Gastrocnemius medialis (tissue), 4 donors: Measurements from ENCODE around the gene ESF1. TPM values are rescaled to one million over a fixed set of nuclear protein-coding genes. Genes with fewer than 3 reads are reported as not detected.

ENCODE experiments used
- ATAC-seq, 2 donors: fragments of 150-250 bp; one replicate each; pipeline ENCODE4 v1.9.1; 2016
- DNase-seq, 2 donors: peaks; one replicate each; pipeline ENCODE4 v3.0.0-alpha.2; 2019
- H3K27ac ChIP-seq, 4 donors: fragments of 200-600 bp; sonication (generic); 1 replicate in 1 of 4; 2 replicates in 3 of 4; pipeline ENCODE4 v1.5.1; 2016 to 2018; ENCODE audit warnings: mild to moderate bottlenecking in 2 of 4, moderate library complexity in 1 of 4
- H3K27me3 ChIP-seq, 3 donors: fragments of 200-600 bp; sonication (generic) in 2 of 3; 1 replicate in 1 of 3; 2 replicates in 2 of 3; pipeline versions ENCODE4 v1.5.1 to v1.6.0; 2016 to 2019; ENCODE audit warnings: mild to moderate bottlenecking in 1 of 3, moderate library complexity in 1 of 3
- H3K36me3 ChIP-seq, 2 donors: fragments of 200-600 bp; sonication (generic) in 1 of 2; one replicate each; pipeline ENCODE4 v1.5.1; 2017 to 2018
- H3K4me1 ChIP-seq, 2 donors: fragments of 200-600 bp; sonication (generic) in 1 of 2; one replicate each; pipeline ENCODE4 v1.5.1; 2016 to 2017; ENCODE audit warnings: mild to moderate bottlenecking in 2 of 2
- H3K4me3 ChIP-seq, 4 donors: fragments of 200-600 bp; sonication (generic) in 3 of 4; 1 replicate in 1 of 4; 2 replicates in 3 of 4; pipeline ENCODE4 v1.5.1; 2016 to 2019; ENCODE audit warnings: mild to moderate bottlenecking in 2 of 4
- H3K9me3 ChIP-seq, 3 donors: fragments of 200-600 bp; sonication (generic) in 2 of 3; 1 replicate in 1 of 3; 2 replicates in 2 of 3; pipeline ENCODE4 v1.5.1; 2016 to 2019
- CTCF ChIP-seq, 5 experiments: fragments of 450-650 bp in 3 of 5; fragments of 200-600 bp in 2 of 5; sonication (generic) in 2 of 5; IDR thresholded peaks in 4 of 5; conservative IDR thresholded peaks in 1 of 5; 1 replicate in 4 of 5; 2 replicates in 1 of 5; pipeline ENCODE4 v1.5.1; 2016 to 2019; ENCODE audit warnings: antibody characterized with exemption in 5 of 5, mild to moderate bottlenecking in 3 of 5, moderate library complexity in 3 of 5
- POLR2A ChIP-seq, 2 donors: fragments of 450-650 bp; IDR thresholded peaks; one replicate each; pipeline ENCODE4 v1.6.1; 2017; ENCODE audit warnings: antibody characterized with exemption in 2 of 2, mild to moderate bottlenecking in 2 of 2, moderate library complexity in 2 of 2
- in situ Hi-C, 4 donors: fragments of 200-750 bp; cut with MboI; loops; one replicate each; pipeline versions ENCODE4 v1.15.0 to v1.8.0; 2017; ENCODE audit warnings: low sequenced_read_pairs in 4 of 4
- intact Hi-C: fragments of 100-400 bp; cut with DNase I; formaldehyde crosslinking; loops from one replicate; pipeline ENCODE4 v1.15.1; 2023; ENCODE audit warnings: low total_unique reads
- total RNA-seq, 4 donors: library from RNA; depleted of rRNA; stranded (reverse); fragments of >200 nt; gene quantifications; one replicate each; pipeline versions ENCODE4 v1.1.0 to v1.2.3, GENCODE V29; 2016

Gene ESF1
- total RNA-seq, 4 donors from 2014 or later: 8.6 to 12.2 (median 10.8) TPM

GRCh38 chr20:13681248-13682125 lies 103.2 kb downstream of the ESF1 start:
- intact Hi-C loops: no loop called here
- in situ Hi-C loops: no loop called here
- H3K9me3 ChIP-seq: no peaks in the 10 kb centered on the region
- TF ChIP-seq CTCF (IDR thresholded peaks at IDR 0.05 in 4 of 5, conservative IDR thresholded peaks at IDR 0.05 in 1 of 5) (no peak), POLR2A (IDR thresholded peaks at IDR 0.05) (no peak)
- H3K4me1 ChIP-seq: no peaks in the 10 kb centered on the region
- ATAC-seq: no peak
- DNase-seq: no peak
- no peaks in the 10 kb centered on the region for H3K36me3 ChIP-seq
- H3K4me3 ChIP-seq: no peak overlapping the region
- H3K27me3 ChIP-seq: no peaks in the 10 kb centered on the region
- no peak overlapping the region for H3K27ac ChIP-seq

GRCh38 chr20:13678944-13679343 lies 105.8 kb downstream of the ESF1 start:
- Histone ChIP-seq H3K4me3 (no peak overlapping the region), H3K4me1 (no peaks in the 10 kb centered on the region), H3K27ac (no peak overlapping the region), H3K27me3 (no peaks in the 10 kb centered on the region), H3K9me3 (no peaks in the 10 kb centered on the region), H3K36me3 (no peaks in the 10 kb centered on the region)
- no peak for ATAC-seq
- intact Hi-C loops (loop anchor here (10.0 kb wide), 1 partner anchor 64 kb away; no protein-coding TSS in a partner anchor), in situ Hi-C loops (no loop called here)
- TF ChIP-seq CTCF (IDR thresholded peaks at IDR 0.05 in 4 of 5, conservative IDR thresholded peaks at IDR 0.05 in 1 of 5) (no peak), POLR2A (IDR thresholded peaks at IDR 0.05) (no peak)
- no peak for DNase-seq

GRCh38 chr20:13677241-13677640 lies 107.5 kb downstream of the ESF1 start:
- H3K4me3 ChIP-seq: no peak overlapping the region
- in situ Hi-C loops (no loop called here), intact Hi-C loops (loop anchor here (10.0 kb wide), 1 partner anchor 62 kb away; no protein-coding TSS in a partner anchor)
- DNase-seq: no peak
- no peaks in the 10 kb centered on the region for H3K36me3 ChIP-seq
- H3K27me3 ChIP-seq: no peaks in the 10 kb centered on the region
- no peaks in the 10 kb centered on the region for H3K9me3 ChIP-seq
- no peak for TF ChIP-seq CTCF (IDR thresholded peaks at IDR 0.05 in 4 of 5, conservative IDR thresholded peaks at IDR 0.05 in 1 of 5)
- TF ChIP-seq POLR2A (IDR thresholded peaks at IDR 0.05): no peak
- no peak for ATAC-seq
- H3K4me1 ChIP-seq: no peaks in the 10 kb centered on the region
- H3K27ac ChIP-seq: no peak overlapping the region

- ATAC-seq (no peak), DNase-seq (no peak)
- TF ChIP-seq POLR2A (IDR thresholded peaks at IDR 0.05) (no peak), CTCF (IDR thresholded peaks at IDR 0.05 in 4 of 5, conservative IDR thresholded peaks at IDR 0.05 in 1 of 5) (no peak)
- H3K4me1 ChIP-seq: no peaks in the 10 kb centered on the region
- no peaks in the 10 kb centered on the region for H3K9me3 ChIP-seq
- H3K4me3 ChIP-seq: no peak overlapping the region
- in situ Hi-C loops: no loop called here
- intact Hi-C loops: loop anchor here (10.0 kb wide), 1 partner anchor 62 kb away; no protein-coding TSS in a partner anchor
- no peaks in the 10 kb centered on the region for H3K36me3 ChIP-seq
- H3K27me3 ChIP-seq: no peaks in the 10 kb centered on the region
- no peak overlapping the region for H3K27ac ChIP-seq
These were observed 108.0 kb downstream of the ESF1 start for GRCh38 chr20:13676682-13677081.
